HEK293 (cell line): Measurements from ENCODE around the gene PIP4K2A.

Experiments used
- CTCF ChIP-seq: fragments of 450-650 bp; formaldehyde crosslinking; IDR thresholded peaks from 2 replicates; pipeline ENCODE4 v1.5.1; 2016; ENCODE audit warnings: missing biosample characterization, missing genetic modification characterization
- GLIS1 ChIP-seq: fragments of 450-650 bp; formaldehyde crosslinking; IDR thresholded peaks from 2 replicates; pipeline ENCODE4 v1.5.1; 2016; ENCODE audit warnings: missing biosample characterization, missing genetic modification characterization
- HOXD13 ChIP-seq: sonication (generic); formaldehyde crosslinking; IDR thresholded peaks from 2 replicates; pipeline ENCODE4 v1.8.0; 2022; ENCODE audit warnings: missing genetic modification reagents, borderline replicate concordance
- IKZF3 ChIP-seq: fragments of 450-650 bp; IDR thresholded peaks from 2 replicates; pipeline ENCODE4 v1.5.0; 2018; ENCODE audit warnings: missing biosample characterization, mild to moderate bottlenecking, missing genetic modification characterization, moderate library complexity
- KLF9 ChIP-seq: fragments of 450-650 bp; formaldehyde crosslinking; IDR thresholded peaks from 2 replicates; pipeline ENCODE4 v1.5.1; 2016; ENCODE audit warnings: missing biosample characterization, missing genetic modification characterization, low read depth
- REPIN1 ChIP-seq: fragments of 450-650 bp; formaldehyde crosslinking; IDR thresholded peaks from 2 replicates; pipeline ENCODE4 v1.5.1; 2017; ENCODE audit warnings: missing biosample characterization, missing genetic modification characterization, low read depth
- REST ChIP-seq: fragments of 450-650 bp; formaldehyde crosslinking; IDR thresholded peaks from 2 replicates; pipeline ENCODE4 v1.5.1; 2016; ENCODE audit warnings: missing biosample characterization, missing genetic modification characterization
- ZBTB6 ChIP-seq: fragments of 450-650 bp; formaldehyde crosslinking; IDR thresholded peaks from 2 replicates; pipeline ENCODE4 v1.5.1; 2017; ENCODE audit warnings: missing biosample characterization, missing genetic modification characterization
- ZFP41 ChIP-seq: fragments of 450-650 bp; formaldehyde crosslinking; IDR thresholded peaks from 2 replicates; pipeline ENCODE4 v1.5.1; 2016; ENCODE audit warnings: missing biosample characterization, missing genetic modification characterization, borderline replicate concordance
- ZNF121 ChIP-seq: fragments of 450-650 bp; formaldehyde crosslinking; IDR thresholded peaks from 2 replicates; pipeline ENCODE4 v1.5.1; 2016; ENCODE audit warnings: missing biosample characterization, missing genetic modification characterization
- ZNF174 ChIP-seq: fragments of 450-650 bp; formaldehyde crosslinking; IDR thresholded peaks from 2 replicates; pipeline ENCODE4 v1.5.0; 2017; ENCODE audit warnings: missing biosample characterization, mild to moderate bottlenecking, missing genetic modification characterization
- ZNF175 ChIP-seq: fragments of 450-650 bp; formaldehyde crosslinking; IDR thresholded peaks from 2 replicates; pipeline ENCODE4 v1.5.1; 2016; ENCODE audit warnings: missing biosample characterization, missing genetic modification characterization
- ZNF221 ChIP-seq: fragments of 450-650 bp; formaldehyde crosslinking; IDR thresholded peaks from 2 replicates; pipeline ENCODE4 v1.5.1; 2017; ENCODE audit warnings: missing biosample characterization, missing genetic modification characterization, borderline replicate concordance
- ZNF223 ChIP-seq: fragments of 450-650 bp; formaldehyde crosslinking; IDR thresholded peaks from 2 replicates; pipeline ENCODE4 v1.5.1; 2016; ENCODE audit warnings: missing biosample characterization, missing genetic modification characterization
- ZNF26 ChIP-seq: fragments of 450-650 bp; formaldehyde crosslinking; IDR thresholded peaks from 2 replicates; pipeline ENCODE4 v1.5.1; 2016; ENCODE audit warnings: missing biosample characterization, missing genetic modification characterization
- ZNF558 ChIP-seq: fragments of 450-650 bp; formaldehyde crosslinking; IDR thresholded peaks from 2 replicates; pipeline ENCODE4 v1.5.1; 2016; ENCODE audit warnings: missing biosample characterization, missing genetic modification characterization
- ZNF600 ChIP-seq: fragments of 450-650 bp; formaldehyde crosslinking; IDR thresholded peaks from 2 replicates; pipeline ENCODE4 v1.5.1; 2016; ENCODE audit warnings: missing biosample characterization, missing genetic modification characterization
- ZNF623 ChIP-seq: fragments of 450-650 bp; formaldehyde crosslinking; IDR thresholded peaks from 2 replicates; pipeline ENCODE4 v1.5.1; 2016; ENCODE audit warnings: missing biosample characterization, missing genetic modification characterization
- ZNF624 ChIP-seq: fragments of 450-650 bp; formaldehyde crosslinking; IDR thresholded peaks from 2 replicates; pipeline ENCODE4 v1.5.1; 2017; ENCODE audit warnings: missing biosample characterization, missing genetic modification characterization
- ZNF660 ChIP-seq: fragments of 450-650 bp; IDR thresholded peaks from 2 replicates; pipeline ENCODE4 v1.5.1; 2018; ENCODE audit warnings: missing biosample characterization, mild to moderate bottlenecking, missing genetic modification characterization
- ZNF692 ChIP-seq: fragments of 450-650 bp; formaldehyde crosslinking; IDR thresholded peaks from 2 replicates; pipeline ENCODE4 v1.5.1; 2016; ENCODE audit warnings: missing biosample characterization, missing genetic modification characterization
- ZNF704 ChIP-seq: fragments of 450-650 bp; formaldehyde crosslinking; IDR thresholded peaks from 2 replicates; pipeline ENCODE4 v1.5.1; 2016; ENCODE audit warnings: missing biosample characterization, missing genetic modification characterization
- ZNF76 ChIP-seq: fragments of 450-650 bp; formaldehyde crosslinking; IDR thresholded peaks from 2 replicates; pipeline ENCODE4; 2016; ENCODE audit warnings: low read depth, missing biosample characterization, missing genetic modification characterization, borderline replicate concordance
- ZNF830 ChIP-seq: fragments of 450-650 bp; IDR thresholded peaks from 2 replicates; pipeline ENCODE4 v1.5.0; 2018; ENCODE audit warnings: missing biosample characterization, missing genetic modification characterization, low read depth, mild to moderate bottlenecking, moderate library complexity
- ZNF837 ChIP-seq: fragments of 450-650 bp; formaldehyde crosslinking; IDR thresholded peaks from 2 replicates; pipeline ENCODE4 v1.5.1; 2016; ENCODE audit warnings: missing biosample characterization, missing genetic modification characterization
- ZNF843 ChIP-seq: fragments of 450-650 bp; formaldehyde crosslinking; IDR thresholded peaks from 2 replicates; pipeline ENCODE4 v1.5.1; 2016; ENCODE audit warnings: missing biosample characterization, missing genetic modification characterization
- ZXDB ChIP-seq: fragments of 450-650 bp; formaldehyde crosslinking; IDR thresholded peaks from 2 replicates; pipeline ENCODE4 v1.5.1; 2016; ENCODE audit warnings: missing biosample characterization, missing genetic modification characterization

The PIP4K2A gene

GRCh38 chr10:22552888-22553378 is 161.4 kb downstream of the PIP4K2A start (continued):
- TF ChIP-seq REST (tag by site-specific recombination) = 0 out of 2 replicates have a peak, but pooled peaks have one; percentile 48
- no peak for TF ChIP-seq ZNF121 (tag by site-specific recombination)
- TF ChIP-seq ZNF843 = peak; percentile 100
- peak; percentile 82 for TF ChIP-seq ZNF600 (tag by site-specific recombination)
- TF ChIP-seq ZFP41 (tag by site-specific recombination) = no peak
- TF ChIP-seq IKZF3 (tag by site-specific recombination) = peak; percentile 99
- TF ChIP-seq ZNF76 (tag by site-specific recombination) = peak; percentile 76
- no peak for TF ChIP-seq ZNF223
- no peak for TF ChIP-seq ZNF26
- TF ChIP-seq HOXD13 (CRISPR knock-in tag) = no peak
- TF ChIP-seq ZNF174 = no peak
- peak; percentile 93 for TF ChIP-seq ZNF692
- TF ChIP-seq CTCF (tag by site-specific recombination) = no peak
- no peak for TF ChIP-seq ZNF837 (tag by site-specific recombination)
- TF ChIP-seq ZNF660 (tag by site-specific recombination) = peak; percentile 92
- TF ChIP-seq ZXDB (tag by site-specific recombination) = peak; percentile 99
- TF ChIP-seq ZNF830 (tag by site-specific recombination) = no peak
- peak; percentile 81; the same call in 1 of the 2 replicates for TF ChIP-seq ZNF221
- TF ChIP-seq ZNF623 (tag by site-specific recombination) = peak; percentile 56
- peak; percentile 57; the same call in 1 of the 2 replicates for TF ChIP-seq KLF9 (tag by site-specific recombination)
- peak; percentile 61; the same call in 1 of the 2 replicates for TF ChIP-seq ZBTB6
- no peak for TF ChIP-seq ZNF175 (tag by site-specific recombination)
- TF ChIP-seq ZNF704 (tag by site-specific recombination) = no peak
- TF ChIP-seq ZNF624 (tag by site-specific recombination) = no peak
- peak; percentile 95 for TF ChIP-seq ZNF558 (tag by site-specific recombination)
- peak; percentile 95 for TF ChIP-seq GLIS1 (tag by site-specific recombination)
- no peak for TF ChIP-seq REPIN1 (tag by site-specific recombination)
